Skeletal muscle cell (primary cell): ENCODE data around the gene NBEAL2.

Source experiments
- DNase-seq: peaks from one replicate; pipeline ENCODE4 v3.0.0-alpha.2; 2010; ENCODE audit warnings: low read depth
- H3K4me3 ChIP-seq: 2 replicates; pipeline ENCODE4 v1.5.1; 2011; ENCODE audit warnings: low read depth, mild to moderate bottlenecking, control low read depth, low read length, moderate library complexity

The NBEAL2 gene, protein sequence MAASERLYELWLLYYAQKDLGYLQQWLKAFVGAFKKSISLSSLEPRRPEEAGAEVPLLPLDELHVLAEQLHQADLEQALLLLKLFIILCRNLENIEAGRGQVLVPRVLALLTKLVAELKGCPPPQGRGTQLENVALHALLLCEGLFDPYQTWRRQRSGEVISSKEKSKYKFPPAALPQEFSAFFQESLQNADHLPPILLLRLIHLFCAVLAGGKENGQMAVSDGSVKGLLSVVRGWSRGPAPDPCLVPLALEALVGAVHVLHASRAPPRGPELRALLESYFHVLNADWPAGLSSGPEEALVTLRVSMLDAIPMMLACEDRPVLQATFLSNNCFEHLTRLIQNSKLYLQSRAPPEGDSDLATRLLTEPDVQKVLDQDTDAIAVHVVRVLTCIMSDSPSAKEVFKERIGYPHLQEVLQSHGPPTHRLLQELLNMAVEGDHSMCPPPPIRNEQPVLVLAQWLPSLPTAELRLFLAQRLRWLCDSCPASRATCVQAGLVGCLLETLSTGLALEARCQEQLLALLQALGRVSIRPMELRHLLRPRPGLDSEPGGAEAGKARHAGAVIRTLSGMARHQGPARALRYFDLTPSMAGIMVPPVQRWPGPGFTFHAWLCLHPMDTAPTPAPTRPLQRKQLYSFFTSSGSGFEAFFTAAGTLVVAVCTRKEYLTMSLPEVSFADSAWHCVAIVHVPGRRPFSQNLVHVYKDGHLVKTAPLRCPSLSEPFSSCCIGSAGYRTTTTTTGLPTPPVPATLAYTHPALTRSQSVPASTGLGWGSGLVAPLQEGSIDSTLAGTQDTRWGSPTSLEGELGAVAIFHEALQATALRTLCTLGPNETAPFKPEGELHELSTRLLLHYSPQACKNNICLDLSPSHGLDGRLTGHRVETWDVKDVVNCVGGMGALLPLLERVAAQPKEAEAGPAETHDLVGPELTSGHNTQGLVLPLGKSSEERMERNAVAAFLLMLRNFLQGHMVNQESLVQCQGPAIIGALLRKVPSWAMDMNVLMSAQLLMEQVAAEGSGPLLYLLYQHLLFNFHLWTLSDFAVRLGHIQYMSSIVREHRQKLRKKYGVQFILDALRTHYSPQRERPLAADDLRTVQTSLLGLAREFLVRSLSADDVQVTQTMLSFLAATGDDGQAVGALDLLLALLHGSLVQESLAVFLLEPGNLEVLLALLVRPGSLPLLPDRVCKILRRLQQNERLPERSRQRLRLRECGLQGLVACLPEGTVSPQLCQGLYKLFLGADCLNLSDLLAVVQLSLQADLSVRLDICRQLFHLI (N-terminal part only)

GRCh38 chr3:46978985-46979944, at the start of gene NBEAL2:
TSS of gene NBEAL2 (plus strand) at chr3:46979666. CDS start at chr3:46979862, 196 bp downstream.
- peak; percentile 53 for DNase-seq
- H3K4me3 ChIP-seq = peak within 1 kb of the TSS; percentile 69

- H3K4me3 ChIP-seq = no peak overlapping the region
- no peak for DNase-seq
Observed at GRCh38 chr3:46930166-46930944, 49.1 kb upstream of the NBEAL2 start.

DNA sequence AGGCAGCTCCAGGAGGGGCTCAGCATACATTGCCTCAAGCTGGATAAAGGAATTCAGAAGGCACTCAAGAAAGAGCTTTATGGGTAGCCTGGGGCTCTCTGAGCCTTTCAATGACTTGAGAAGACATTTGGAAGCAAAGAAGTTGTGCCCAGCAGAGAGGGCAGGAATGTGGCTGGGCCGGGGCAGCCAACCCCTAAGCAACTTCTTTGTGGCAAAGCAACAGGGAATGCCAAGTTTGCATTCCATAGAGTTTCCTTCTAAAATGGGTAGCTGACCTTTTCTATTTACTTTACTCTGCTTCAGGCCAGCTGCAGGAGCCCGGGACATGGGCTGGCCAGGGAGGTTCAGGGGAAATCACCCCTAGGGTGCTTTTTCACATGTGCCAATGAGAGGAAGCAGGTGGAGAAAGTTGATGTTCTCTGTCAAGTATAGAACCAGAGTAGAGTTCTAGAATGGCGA, 48.5 kb upstream of the NBEAL2 start:
- DNase-seq = no peak
- no peak overlapping the region for H3K4me3 ChIP-seq

- peak; percentile 36 for DNase-seq
- H3K4me3 ChIP-seq = no peak overlapping the region
Observed at GRCh38 chr3:46931631-46932331, 47.7 kb upstream of the NBEAL2 start.

- no peak overlapping the region for H3K4me3 ChIP-seq
- DNase-seq = no peak
Observed at GRCh38 chr3:46932455-46933225, 46.8 kb upstream of the NBEAL2 start.

DNA sequence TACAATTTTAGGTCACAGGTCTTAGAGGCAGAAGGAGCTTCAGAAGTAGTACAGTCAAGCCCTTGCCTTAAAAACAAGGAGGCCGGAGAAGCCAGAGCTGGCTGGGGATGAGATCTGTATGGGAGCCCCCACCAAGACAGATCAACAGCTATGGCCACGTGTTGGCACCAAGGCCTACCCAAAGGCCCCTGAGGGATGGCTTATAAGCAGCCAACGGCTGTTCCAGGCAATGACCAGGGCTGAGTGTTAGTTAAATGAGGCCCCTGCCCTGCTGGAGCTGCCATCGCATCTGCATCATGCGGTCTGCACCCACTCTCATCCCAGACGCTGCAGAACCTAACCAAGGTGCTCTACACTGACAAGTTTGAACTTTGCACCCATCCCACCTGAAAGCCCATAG, 46.2 kb upstream of the NBEAL2 start:
- no peak overlapping the region for H3K4me3 ChIP-seq
- DNase-seq = no peak

DNA sequence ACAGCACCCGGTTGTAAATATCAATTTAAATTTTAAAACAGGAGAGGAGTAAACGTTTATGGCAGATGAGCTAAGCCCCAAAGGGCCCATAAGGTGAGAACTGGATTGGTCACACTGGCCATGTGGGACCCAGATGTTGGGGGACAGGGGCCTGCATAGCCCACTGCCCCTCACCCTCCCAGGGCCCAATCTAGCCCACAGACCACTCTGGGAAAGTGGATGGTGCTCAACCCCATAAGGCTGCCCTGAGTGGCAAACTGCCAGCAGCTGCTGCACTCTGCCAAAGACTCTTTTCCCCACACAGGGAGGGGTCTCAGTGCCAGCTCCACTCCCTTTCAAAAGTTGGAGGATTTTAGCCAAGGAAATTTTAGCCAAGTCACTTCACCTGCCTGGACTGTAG, 45.4 kb upstream of the NBEAL2 start:
- no peak for DNase-seq
- H3K4me3 ChIP-seq = no peak overlapping the region

- no peak overlapping the region for H3K4me3 ChIP-seq
- DNase-seq = no peak
Observed at GRCh38 chr3:46934498-46935167, 44.8 kb upstream of the NBEAL2 start.

- no peak overlapping the region for H3K4me3 ChIP-seq
- peak; percentile 88 for DNase-seq
Observed at GRCh38 chr3:46935168-46935858, 44.2 kb upstream of the NBEAL2 start.

GRCh38 chr3:46935989-46936558, 43.4 kb upstream of the NBEAL2 start:
- no peak for DNase-seq
- no peak overlapping the region for H3K4me3 ChIP-seq

DNA sequence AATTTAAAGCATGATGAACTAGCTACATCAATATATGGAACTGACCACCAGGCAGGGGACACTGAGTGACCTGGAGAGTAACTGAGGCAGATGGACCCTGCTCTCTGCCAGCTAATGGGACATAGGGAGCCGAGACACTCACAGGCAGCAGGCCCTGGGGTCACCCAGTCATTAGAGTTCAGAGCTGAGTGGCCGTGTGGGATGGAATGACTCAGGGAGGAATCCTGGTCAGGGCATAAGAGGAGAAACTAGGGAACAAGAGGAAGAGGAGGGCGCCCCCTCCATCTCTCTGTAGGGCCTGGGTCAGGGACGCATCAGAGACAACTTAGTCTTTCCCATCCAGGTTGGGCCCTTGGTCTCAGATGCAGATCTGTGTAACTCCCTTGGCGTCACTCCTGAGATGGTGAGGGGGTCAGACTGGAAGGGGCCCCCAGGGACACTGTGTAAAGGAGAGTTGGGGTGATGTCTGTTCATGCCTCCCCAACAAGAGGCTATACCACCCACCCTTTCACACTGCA, 42.7 kb upstream of the NBEAL2 start:
- no peak for DNase-seq
- H3K4me3 ChIP-seq = no peak overlapping the region

- no peak for DNase-seq
- no peak overlapping the region for H3K4me3 ChIP-seq
Observed at GRCh38 chr3:46938118-46938517, 41.3 kb upstream of the NBEAL2 start.

DNA sequence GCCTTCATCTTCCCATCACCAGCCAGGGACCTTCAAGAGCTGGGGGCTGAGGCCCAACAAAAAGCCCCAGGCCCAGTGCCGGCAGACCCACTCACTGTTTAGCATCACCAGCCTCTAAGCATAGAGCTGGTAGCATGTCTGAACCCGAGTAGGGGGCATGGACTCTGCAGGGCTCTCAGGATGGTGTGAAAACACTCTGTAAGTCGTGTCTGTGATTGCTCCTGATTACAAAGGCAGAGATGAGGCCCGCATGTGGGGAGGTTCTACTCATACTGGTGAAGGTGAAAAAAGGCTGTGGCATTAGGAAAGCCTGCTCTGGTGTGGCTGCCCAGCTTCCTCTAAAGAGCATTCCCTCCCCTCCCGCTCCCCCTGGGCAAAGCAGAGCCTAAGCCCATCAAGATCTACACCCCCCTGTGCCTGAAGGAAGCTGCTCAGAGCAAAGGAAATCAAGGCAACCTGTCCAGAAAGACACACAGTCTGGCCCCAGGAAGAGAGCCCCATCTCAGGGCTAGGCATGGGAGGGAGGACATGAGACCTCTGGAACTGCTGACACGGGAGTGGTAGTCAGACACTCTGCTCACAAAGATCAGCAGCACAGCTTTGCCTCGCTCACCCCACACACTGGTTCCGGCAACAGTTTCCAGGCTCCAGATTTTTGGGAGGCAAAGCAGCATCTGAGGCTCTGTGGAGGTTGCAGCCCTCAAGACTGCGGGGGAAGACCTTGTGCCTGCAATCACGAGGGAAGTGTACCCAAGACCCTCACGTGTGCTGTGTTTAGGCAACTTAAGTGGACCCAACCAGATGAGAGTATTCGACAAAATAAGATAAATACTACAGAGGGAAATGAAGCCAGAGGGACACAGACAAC, 39.7 kb upstream of the NBEAL2 start:
- no peak overlapping the region for H3K4me3 ChIP-seq
- DNase-seq = no peak

DNA sequence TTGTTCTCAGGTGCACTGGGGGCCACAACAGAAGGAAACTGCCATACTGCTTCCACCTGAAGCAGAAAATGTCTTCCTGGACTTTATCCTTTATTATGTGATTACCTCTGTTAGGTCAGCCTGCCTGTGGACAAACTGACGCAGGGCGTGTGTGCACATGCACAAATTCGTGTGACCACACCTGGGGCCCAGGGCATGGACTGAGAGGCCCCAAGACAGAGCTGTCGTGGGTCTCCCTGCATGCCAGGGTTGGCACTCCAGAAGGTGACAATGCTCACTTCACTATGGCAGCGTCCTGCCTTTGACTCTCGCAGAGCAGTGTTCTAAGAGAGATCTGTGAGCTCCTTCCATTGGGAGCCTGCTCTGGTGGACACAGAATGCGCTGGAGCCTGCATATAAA, 37.4 kb upstream of the NBEAL2 start:
- no peak for DNase-seq

More for the DNA sequence above, 37.4 kb upstream of the NBEAL2 start:
- no peak overlapping the region for H3K4me3 ChIP-seq
